ENCODE data around the gene EIF4G2.
A peak's percentile ranks its signal among the peaks of the same experiment; 100 is the strongest.
"Not testable (repeated sequence)": the region's sequence is repeated elsewhere in the genome, so short reads cannot be mapped to it uniquely, and the experiment has no call there.

EIF4G2 gene

GRCh38 chr11:10808553-10809372 is at the start of gene EIF4G2:
Gene EIF4G2, minus strand, starts transcription at chr11:10808926.
- DNase-seq: peak; percentile 78

DNA sequence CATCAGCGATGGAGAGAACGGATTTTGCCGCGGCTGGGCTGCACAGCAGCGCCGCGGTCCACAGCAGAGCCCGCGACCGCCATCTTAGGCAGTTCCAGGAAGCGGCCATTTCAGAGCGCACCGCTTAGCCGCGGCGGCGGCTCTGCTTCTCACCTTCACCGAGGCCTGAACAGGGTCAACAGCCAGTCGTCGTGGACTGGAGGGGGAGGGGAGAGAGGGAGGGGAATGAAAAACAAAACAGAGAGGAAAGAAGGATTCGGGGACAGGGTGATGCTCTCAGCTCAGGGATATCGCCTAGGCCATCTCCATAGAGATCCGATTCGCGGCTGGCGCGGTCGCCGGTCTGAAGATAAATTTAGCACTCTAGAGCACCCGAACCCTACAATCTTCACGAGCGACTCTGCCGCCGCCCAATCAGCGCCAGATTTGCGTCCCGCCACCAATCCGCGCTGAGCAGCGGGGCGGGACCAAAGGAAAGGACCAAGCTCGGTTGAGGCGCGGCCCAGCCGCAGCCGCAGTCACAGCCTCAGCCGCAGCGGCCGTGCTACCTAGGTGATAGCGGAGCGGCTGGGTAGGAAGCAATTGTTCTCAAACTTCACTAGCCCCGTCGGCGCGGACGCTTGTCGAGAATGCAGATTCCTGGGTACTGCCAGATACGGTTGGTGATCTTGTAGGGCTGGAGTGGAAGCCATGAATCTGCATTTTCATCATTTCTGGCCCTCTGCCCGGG is 49.1 kb upstream of the EIF4G2 start, which contains the start of gene ZBED5:
TSS of gene ZBED5 (minus strand) at position 345 of the 730 bp plus-strand sequence. CDS start 3,108 bp downstream, outside the sequence.
- peak; percentile 92 for DNase-seq

GRCh38 chr11:10857459-10857708 is 48.7 kb upstream of the EIF4G2 start:
- DNase-seq: no peak

GRCh38 chr11:10856689-10857458 is 48.1 kb upstream of the EIF4G2 start:
- DNase-seq: no peak

DNA sequence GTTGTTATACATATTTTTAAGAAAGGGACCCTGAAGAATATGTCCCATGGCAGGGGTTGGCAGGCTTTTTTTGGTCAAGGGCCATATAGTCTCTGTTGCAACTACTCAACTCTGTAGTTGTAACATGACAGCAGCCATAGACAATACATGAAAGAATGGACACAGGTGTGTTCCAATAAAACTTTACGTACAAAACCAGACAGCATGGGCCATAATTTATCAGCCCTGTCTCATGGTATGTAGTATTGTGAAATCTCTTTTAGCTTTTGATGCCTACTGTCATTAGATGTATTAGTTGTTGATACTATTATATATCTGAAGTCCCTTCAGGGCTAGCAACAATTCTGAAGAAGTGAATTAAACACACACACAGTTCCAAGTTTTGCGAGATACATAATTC is 46.6 kb upstream of the EIF4G2 start:
- DNase-seq: no peak

DNA sequence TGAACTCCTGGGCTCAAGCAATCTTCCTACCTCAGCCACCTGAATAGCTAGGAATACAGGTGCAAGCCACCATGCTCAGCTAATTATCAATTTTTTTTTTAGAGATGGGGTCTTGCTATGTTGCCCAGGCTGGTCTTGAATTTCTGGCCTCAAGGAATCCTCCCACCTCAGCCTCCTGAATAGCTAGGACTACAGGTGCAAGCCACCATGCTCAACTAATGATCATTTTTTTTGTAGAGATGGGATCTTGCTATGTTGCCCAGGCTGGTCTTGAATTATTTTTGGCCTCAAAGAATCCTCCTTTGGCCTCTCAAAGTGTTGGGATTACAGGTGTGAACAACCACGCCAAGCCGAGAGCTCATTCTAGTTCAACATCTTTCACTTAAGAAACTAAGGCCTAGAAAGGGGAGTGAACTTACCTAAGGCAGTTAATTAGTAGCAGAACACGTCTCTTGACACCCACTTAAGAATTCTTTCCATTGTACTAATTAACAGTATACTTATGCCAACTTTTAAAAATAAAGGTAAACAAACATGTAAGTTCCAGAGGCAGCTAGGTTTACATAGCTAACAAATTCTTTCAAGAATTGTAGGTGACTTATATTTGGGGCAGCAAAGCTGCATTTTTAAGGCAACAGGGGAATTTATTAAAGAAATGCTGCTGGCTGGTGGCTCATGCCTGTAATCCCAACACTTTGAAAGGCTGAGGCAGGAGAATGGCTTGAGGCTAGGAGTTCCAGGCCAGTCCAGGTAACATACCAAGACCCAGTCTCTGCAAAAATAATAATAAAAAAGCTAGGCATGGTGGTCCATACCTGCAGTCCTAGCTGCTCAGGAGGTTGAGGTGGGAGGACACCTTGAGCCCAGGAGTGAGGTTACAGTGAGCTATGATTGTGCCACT is 39.5 kb upstream of the EIF4G2 start:
- no peak for DNase-seq

DNA sequence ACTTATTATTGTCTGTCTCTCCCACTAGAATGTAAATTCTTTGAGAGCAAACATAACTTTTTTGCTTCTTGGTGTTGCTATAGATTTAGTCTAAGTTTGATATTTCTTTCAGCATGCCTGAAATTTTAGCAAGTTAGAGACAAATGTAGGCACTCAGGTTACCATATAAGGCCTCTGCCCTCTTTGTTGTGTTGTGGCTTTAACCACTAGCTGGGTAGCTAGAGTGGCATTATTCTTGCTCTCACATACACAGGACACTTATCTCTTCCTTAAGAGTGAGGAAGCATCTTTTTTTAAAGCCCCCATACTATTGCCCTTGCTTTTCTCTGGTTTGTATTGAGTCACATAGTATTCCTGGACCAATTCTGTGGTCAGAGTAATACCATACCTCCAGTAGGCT is 37.9 kb upstream of the EIF4G2 start:
- DNase-seq: no peak

GRCh38 chr11:10845589-10845988 is 36.9 kb upstream of the EIF4G2 start:
- no peak for DNase-seq

- no peak for DNase-seq
Observed at GRCh38 chr11:10844796-10845195, 36.1 kb upstream of the EIF4G2 start.

DNA sequence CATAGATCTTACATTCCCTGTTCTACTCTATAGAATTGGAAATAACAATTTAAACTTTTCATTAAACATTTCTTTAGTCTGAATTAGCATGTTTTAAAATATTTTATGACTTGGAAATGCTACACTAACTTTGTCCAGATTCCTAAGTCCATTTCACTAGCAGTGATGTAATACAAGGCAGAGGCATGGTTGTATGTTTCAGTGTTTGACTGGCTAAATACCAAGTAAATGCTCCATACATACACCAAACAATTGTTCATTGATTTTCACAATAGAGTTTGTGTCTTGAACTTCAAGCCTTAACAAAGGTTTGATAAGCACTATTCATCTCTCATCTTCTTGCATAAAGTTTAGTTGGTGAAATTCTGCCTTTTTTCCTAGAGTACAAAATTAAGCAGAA is 35.6 kb upstream of the EIF4G2 start:
- DNase-seq: no peak

DNA sequence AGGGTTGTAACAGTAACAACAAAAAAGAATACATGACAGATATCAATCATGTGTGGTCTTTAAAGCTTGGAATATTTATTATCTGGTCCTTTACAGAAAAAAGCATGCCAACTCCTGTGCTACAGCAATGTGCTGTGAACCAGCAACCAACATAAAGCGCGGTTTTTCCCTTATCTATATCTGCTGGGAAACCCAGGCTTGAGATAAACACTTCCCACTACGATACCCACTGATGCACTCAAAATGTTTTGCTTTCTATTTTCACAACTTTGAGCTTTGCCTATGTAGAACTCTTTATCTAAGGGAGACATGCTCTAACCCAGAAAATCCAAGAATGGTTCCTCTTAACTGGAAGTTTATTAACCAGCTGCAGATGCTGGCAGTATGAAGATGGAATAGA is 30.2 kb upstream of the EIF4G2 start:
- no peak for DNase-seq

DNA sequence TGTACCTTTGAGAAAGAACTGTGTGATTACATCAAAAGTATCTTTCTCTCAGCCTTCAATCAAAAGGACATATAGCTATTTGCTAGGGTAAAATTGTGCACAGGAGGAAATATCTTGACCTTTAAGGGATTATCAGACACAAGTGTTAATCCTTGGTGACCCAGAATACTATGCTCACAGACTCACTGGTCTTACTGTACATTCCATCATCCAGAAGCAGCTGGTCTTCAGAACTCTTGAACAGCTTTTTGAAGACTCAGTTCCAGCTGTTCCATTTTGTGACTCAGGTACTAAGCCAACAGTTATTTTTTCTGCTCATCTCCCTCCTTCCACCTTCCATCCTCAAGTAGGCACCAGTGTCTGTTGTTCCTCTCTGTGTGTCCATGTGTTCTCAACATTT is 29.4 kb upstream of the EIF4G2 start:
- DNase-seq: no peak

GRCh38 chr11:10836884-10837283 is 28.2 kb upstream of the EIF4G2 start:
- DNase-seq: not testable (repeated sequence)

- DNase-seq: no peak
Observed at GRCh38 chr11:10829139-10829538, 20.4 kb upstream of the EIF4G2 start.

DNA sequence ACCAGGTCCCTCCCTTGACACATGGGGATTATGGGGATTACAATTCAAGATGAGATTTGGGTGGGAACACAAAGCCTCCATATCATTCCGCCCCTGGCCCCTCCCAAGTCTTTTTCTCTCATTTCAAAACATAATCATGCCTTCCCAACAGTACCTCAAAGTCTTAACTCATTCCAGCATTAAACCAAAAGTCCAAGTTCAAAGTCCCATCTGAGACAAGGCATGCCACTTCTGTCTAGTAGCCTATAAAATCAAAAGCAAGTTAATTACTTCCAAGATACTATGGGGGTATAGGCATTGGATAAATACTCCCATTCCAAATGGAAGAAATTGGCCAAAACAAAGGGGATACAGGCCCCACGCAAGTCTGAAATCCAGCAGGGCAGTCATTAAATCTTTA is 19.7 kb upstream of the EIF4G2 start:
- no peak for DNase-seq

GRCh38 chr11:10824888-10825287 is 16.2 kb upstream of the EIF4G2 start:
- DNase-seq: no peak

GRCh38 chr11:10823152-10823579 is 14.4 kb upstream of the EIF4G2 start:
- DNase-seq: no peak

GRCh38 chr11:10822491-10822890 is 13.8 kb upstream of the EIF4G2 start:
- DNase-seq: not testable (repeated sequence)

GRCh38 chr11:10818594-10818993 is 9.9 kb upstream of the EIF4G2 start:
- no peak for DNase-seq

- no peak for DNase-seq
Observed at GRCh38 chr11:10813945-10814344, 5.2 kb upstream of the EIF4G2 start.

- no peak for DNase-seq
Observed at GRCh38 chr11:10809373-10810160, 841 bp upstream of the EIF4G2 start.

GRCh38 chr11:10808235-10808552 is 532 bp downstream of the EIF4G2 start:
- DNase-seq: no peak
